Endometrial microvascular endothelial cells (primary cell): ENCODE measurements around the gene PNRC2. TPM values are rescaled to one million over a fixed set of nuclear protein-coding genes. Genes with fewer than 3 reads are reported as not detected.
"Not testable (repeated sequence)": the region's sequence is repeated elsewhere in the genome, so short reads cannot be mapped to it uniquely, and the experiment has no call there.

ENCODE experiments used
- in situ Hi-C: cut with HindIII; loops from 2 replicates; pipeline ENCODE4 v1.10.0; 2017; ENCODE audit warnings: low sequenced_read_pairs, low pct_unique_long_range_greater_than_20kb; ENCODE audit errors: inconsistent ontology term
- total RNA-seq: library from RNA; depleted of rRNA; stranded (reverse); fragments of >200 nt; gene quantifications from one replicate; pipeline ENCODE4 v1.2.3, GENCODE V29; 2015; ENCODE audit errors: inconsistent ontology term

PNRC2 gene
- total RNA-seq, 1 donor from 2014 or later: 100 TPM

GRCh38 chr1:23979881-23980727, 20.5 kb downstream of the PNRC2 start, which contains the start of gene SRSF10:
Gene SRSF10, minus strand, starts transcription at chr1:23980327. Its CDS starts 72 bp downstream, at chr1:23980255.
- in situ Hi-C loops: no loop called here

- in situ Hi-C loops: no loop called here
These were observed 21.1 kb downstream of the PNRC2 start for GRCh38 chr1:23980728-23981070.

GRCh38 chr1:23984417-23985186, 25.0 kb downstream of the PNRC2 start:
- in situ Hi-C loops: no loop called here

GRCh38 chr1:23987038-23987437, 27.4 kb downstream of the PNRC2 start:
- in situ Hi-C loops: not testable (repeated sequence)

GRCh38 chr1:23989263-23989662, 29.6 kb downstream of the PNRC2 start:
- in situ Hi-C loops: no loop called here

GRCh38 chr1:23992011-23992410, 32.4 kb downstream of the PNRC2 start:
- in situ Hi-C loops: not testable (repeated sequence)

GRCh38 chr1:23995431-23995837, 35.8 kb downstream of the PNRC2 start:
- in situ Hi-C loops: no loop called here

- in situ Hi-C loops: no loop called here
These were observed 37.1 kb downstream of the PNRC2 start for GRCh38 chr1:23996700-23997229.

- in situ Hi-C loops: no loop called here
These were observed 38.2 kb downstream of the PNRC2 start for GRCh38 chr1:23997812-23998211.

GRCh38 chr1:23999156-23999671, 39.6 kb downstream of the PNRC2 start:
- in situ Hi-C loops: no loop called here

GRCh38 chr1:24002695-24003094, 43.1 kb downstream of the PNRC2 start:
- in situ Hi-C loops: no loop called here

GRCh38 chr1:24003331-24003972, 43.8 kb downstream of the PNRC2 start:
- in situ Hi-C loops: no loop called here

GRCh38 chr1:24004132-24004531, 44.5 kb downstream of the PNRC2 start:
- in situ Hi-C loops: no loop called here

GRCh38 chr1:24005163-24005562, 45.5 kb downstream of the PNRC2 start:
- in situ Hi-C loops: no loop called here

GRCh38 chr1:24007079-24007478, 47.5 kb downstream of the PNRC2 start:
- in situ Hi-C loops: no loop called here

- in situ Hi-C loops: not testable (repeated sequence)
These were observed 49.1 kb downstream of the PNRC2 start for GRCh38 chr1:24008574-24009184.

GRCh38 chr1:24009406-24009805, 49.8 kb downstream of the PNRC2 start:
- in situ Hi-C loops: no loop called here

GRCh38 chr1:24010650-24011049, 51.0 kb downstream of the PNRC2 start:
- in situ Hi-C loops: no loop called here

- in situ Hi-C loops: not testable (repeated sequence)
These were observed 53.2 kb downstream of the PNRC2 start for GRCh38 chr1:24012878-24013277.
